Hematopoietic multipotent progenitor cell treated with erythropoietin and hydrocortisone succinate and interleukin-3 and kit ligand, for 15 days (in vitro differentiated cells): ENCODE data around the gene RRP1.

Experiments used
- DNase-seq: peaks from one replicate; pipeline ENCODE4 v3.0.0-alpha.2; 2015; ENCODE audit warnings: low spot score

RRP1 gene

DNA sequence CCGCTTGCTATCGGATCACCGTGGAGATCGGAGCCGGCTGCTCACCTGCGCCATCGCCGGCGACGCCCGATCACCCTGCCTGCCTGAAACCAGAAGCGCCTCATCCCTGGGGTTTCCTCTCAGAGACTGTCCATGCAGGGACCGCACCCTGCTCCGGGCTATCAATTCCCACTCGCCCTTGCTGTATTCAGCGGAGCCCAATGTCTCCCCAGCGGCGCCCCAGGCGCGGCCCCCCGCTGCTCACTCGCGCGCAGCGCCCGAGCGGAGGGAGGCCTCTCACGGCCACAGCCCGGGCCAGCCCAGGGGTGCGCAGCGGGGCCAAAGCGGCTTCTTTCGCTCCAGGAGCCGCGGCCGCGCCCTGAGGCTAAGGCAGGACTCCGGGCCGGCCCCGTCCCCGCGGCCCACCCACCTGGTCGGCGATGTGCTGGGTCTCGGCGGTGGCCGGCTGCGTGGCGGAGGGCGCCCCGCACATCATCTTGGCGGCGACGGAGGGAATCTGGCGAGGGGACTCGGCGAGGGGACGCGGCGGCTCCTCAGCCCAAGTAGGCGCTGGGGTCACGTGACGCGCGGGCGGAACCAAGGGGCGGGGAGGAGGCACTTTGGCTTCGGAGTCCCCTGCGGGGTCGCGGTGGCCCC, 13.5 kb upstream of the RRP1 start, which contains the start of gene CSTB:
TSS of gene CSTB (minus strand) at position 514 of the 636 bp plus-strand sequence. CDS start at position 475, 39 bp downstream.
- peak; percentile 75 for DNase-seq

GRCh38 chr21:43777953-43778352, 11.4 kb upstream of the RRP1 start:
- DNase-seq, result no peak

DNA sequence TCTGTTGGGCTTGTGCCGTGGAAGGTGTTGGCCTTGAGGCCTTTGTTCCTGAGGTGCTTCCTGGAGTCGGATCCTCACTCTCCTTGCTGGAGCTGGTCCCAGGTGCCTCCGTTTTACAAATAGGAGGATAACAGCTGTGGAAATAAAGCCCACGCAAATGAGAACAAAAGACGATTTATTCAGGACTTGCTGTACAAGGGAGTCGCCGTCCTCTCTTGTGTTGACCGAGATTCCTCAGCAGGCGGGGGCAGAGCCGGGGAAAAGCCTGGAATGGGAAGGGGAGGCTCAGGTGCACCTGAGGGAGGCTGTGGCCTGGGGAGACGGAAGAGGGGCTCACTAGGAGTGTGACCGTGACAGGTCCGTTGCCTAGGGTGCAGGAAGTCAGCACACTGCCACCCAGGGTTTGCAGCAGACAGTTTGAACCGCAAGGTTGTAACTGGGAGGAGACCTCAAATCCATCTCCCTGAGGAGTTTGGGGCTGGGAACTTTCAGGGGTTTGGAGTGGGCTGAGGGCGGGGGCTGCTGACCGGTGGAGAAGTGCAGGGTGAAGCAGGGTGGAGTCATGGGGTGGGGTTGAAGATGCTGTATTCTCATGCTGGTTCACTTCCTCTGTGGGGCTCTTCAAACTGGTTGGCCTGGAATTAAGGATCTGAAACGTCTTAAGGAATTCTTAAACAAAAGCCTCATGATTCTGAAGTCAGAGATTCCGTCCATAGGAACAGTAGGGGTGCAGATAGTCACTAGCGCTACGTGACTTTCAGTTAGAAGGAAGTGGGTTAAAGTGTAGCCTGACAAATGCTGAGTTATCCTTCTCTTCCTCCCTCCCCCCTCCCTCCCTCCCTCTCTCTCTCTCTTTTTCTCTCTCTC, 10.7 kb upstream of the RRP1 start:
- no peak for DNase-seq

DNA sequence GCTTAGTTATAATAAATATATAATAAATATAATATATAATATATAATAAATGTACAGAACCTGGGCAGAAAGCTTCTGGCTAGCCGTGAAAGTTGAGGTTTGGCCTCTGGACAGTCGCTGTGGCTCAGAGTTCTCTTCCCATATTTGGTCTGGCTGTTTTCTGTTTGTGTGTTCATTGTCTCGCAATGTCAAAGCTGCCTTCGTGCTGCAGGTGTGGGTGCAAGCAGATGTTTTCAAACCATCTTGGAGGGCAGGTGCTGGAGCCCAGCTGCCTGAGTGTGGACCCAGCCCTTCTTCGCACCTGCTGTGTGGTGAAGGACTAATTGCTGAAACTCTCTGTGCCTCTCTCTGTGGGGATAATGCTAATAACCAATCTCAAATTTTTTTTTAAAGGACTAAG, 9.7 kb upstream of the RRP1 start:
- DNase-seq, result no peak

- DNase-seq, result no peak
These were observed 7.5 kb upstream of the RRP1 start for GRCh38 chr21:43781846-43782245.

DNA sequence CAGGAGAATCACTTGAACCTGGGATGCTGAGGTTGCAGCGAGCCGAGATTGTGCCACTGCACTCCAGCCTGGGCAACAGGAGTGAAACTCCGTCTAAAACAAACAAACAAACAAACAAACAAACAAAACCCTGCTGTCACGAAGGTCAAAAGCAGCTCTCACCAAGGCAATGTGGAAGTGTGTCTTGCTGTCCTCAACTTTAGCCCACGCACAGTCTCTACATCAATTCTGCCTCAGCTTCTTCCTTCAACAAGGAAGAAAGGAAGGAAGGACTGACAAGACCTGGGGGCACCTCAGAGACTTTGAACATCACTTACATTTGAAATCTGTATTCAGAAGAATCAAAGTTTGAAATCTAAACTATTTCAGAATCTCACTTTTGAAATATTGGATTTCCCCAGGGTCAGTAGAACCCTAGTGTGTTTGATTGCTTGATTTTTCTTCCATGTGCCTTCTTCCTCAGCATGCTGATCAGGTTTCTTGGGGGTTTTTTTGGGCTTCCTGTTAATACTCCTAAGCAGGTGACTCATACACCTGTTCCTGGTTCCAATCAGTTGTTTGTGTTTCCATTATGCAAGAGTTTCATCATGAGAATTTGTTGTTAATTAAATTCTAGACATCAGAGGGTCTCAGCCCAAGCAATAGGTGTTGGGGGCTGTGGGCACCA, 6.8 kb upstream of the RRP1 start:
- no peak for DNase-seq

- no peak for DNase-seq
These were observed 6.2 kb upstream of the RRP1 start for GRCh38 chr21:43783098-43783700.

DNA sequence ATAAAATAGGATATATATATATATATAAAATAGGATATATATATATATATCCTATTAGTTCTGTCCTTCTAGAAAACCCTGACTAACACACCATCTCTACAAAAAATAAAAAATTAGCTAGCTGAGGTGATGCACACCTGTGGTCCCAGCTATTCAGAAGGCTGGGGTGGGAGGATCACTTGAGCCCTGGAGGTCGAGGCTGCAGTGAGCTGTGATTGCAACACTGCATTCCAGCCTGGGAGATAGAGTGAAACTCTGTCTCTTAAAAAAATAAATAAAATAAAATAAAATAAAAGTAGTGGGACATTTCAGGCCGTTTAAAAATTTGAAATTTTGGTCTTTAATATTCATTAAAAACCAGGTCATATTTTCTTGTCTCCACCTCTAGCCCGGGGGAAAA, 4.2 kb upstream of the RRP1 start:
- DNase-seq, result no peak

- no peak for DNase-seq
These were observed 3.0 kb upstream of the RRP1 start for GRCh38 chr21:43786300-43786806.

DNA sequence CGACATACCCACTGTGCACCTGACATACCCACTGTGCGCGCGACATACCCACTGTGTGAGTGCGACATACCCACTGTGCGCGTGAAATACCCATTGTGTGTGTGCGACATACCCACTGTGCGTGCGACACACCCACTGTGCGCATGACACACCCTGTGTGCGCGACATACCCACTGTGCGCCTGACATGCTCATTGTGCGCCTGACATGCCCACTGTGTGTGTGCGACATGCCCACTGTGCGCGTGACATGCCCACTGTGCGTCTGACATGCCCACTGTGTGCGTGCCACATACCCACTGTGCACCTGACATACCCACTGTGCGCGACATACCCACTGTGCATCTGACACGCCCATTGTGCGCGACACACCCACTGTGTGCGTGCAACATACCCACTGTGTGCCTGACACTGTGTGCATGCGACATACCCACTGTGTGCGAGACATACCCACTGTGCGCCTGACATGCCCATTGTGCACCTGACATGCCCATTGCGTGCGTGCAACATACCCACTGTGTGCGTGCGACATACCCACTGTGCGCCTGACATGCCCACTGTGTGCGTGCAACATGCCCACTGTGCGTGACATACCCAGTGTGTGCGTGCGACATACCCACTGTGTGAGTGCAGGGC, 2.5 kb upstream of the RRP1 start:
- DNase-seq, result no peak

GRCh38 chr21:43790010-43790524, 690 bp downstream of the RRP1 start:
- peak; percentile 8 for DNase-seq

DNA sequence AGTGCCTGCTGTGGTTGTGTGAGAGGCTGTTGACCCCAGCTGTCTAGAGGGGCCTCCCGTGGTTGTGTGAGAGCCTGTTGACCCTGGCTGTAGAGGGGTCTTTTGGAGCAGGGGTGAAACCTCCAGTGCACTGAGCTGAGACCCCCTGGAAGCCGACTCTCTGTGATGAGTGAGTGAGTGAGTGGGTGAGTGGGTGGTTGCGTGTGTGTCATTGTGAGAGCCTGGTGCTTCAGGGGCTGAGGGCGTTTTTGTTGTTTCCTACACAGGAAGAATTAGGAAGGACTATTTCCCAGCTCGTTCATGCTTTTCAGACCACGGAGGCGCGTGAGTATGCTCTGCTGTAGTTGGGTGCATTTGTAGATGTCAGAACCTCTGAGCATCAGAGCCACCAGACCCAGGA, 3.0 kb downstream of the RRP1 start:
- DNase-seq, result no peak

DNA sequence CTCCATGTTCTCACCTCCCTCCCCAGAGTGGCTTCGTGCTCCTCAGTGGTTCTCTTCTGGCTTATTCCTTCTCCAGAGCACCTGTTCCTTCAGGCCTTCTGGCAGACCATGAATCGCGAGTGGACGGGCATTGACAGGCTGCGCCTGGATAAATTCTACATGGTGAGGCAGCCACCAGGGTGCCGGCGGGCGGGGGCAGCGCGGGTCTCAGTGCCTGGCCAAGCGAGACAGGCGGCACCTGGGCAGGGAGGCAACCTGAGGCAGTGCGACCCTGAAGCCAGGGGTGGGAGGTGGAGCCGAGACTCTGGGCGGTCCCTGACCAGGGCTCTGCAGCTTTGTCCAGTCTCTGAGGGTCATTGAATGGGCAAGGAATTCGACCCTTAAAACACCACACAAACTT, 3.9 kb downstream of the RRP1 start:
- no peak for DNase-seq

DNA sequence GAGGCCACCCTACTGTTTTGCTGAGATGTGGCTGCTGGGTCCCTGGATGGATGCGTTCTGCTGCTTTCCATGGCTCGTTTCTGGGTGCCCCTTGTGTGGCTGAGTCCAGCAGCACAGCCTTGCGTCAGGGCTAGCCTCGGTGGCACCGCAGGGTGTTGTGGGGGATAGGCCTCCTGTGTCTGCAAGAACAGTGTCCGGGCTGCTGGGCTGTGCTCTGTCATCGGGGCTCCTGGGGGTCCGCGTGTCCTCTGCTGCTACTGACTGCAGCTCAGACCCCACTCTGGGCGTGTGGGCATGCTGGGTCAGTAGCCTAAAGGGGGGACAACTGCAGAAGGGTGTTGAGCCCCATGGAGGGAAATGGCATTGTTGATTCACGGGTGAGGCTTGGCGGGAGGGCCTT, 4.9 kb downstream of the RRP1 start:
- DNase-seq, result no peak

- DNase-seq, result no peak
These were observed 5.5 kb downstream of the RRP1 start for GRCh38 chr21:43794857-43795256.

DNA sequence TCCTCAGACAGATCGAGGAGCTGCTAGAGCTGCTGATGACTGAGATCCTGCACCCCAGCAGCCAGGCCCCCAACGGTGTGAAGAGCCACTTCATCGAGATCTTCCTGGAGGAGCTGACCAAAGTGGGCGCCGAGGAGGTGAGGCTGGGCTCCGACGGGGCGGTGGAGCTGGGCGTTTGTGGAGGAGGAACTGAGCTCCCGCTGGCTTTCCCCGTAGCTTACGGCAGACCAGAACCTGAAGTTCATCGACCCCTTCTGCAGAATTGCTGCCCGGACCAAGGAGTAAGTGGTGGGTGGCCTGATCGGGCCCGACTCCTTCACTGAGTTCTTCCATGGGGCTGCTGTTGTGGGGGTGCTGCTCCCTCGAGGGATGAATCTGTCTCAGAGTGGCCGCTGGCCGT, 8.0 kb downstream of the RRP1 start:
- no peak for DNase-seq

- DNase-seq, result no peak
These were observed 8.7 kb downstream of the RRP1 start for GRCh38 chr21:43797925-43798715.

GRCh38 chr21:43799301-43799840, 10.0 kb downstream of the RRP1 start:
- no peak for DNase-seq

DNA sequence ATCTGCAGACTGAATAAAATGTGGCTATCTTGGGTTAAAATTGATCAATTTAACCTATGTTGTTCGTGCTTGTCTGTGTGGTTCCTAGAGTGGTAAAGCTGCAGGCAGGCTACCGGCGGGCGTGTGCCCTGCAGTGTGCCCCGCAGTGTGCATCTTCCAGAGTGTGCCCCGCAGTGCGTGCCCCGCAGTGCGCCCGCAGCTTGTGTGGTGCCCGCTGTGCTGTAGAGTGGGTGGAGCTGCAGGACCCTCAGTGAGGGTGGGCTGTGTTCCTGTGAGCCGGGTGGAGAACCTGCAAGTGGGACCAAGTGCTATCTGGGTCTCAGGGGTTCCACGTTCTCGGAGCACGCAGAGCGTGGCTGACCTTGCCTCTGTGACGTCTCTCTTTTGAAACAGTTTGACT, 10.7 kb downstream of the RRP1 start:
- no peak for DNase-seq

GRCh38 chr21:43800566-43800965, 11.2 kb downstream of the RRP1 start:
- DNase-seq, result no peak
